ENCODE measurements around the gene GRB14. TPM values are rescaled to one million over a fixed set of nuclear protein-coding genes. Genes with fewer than 3 reads are reported as not detected.
A peak's percentile ranks its signal among the peaks of the same experiment; 100 is the strongest.

GRB14 gene
- total and polyA plus RNA-seq, 2 of the 13 experiments (the other 11 are each of a cell fraction or from before 2014, with no cell fraction given), result 4.6 to 5.8 TPM

DNA sequence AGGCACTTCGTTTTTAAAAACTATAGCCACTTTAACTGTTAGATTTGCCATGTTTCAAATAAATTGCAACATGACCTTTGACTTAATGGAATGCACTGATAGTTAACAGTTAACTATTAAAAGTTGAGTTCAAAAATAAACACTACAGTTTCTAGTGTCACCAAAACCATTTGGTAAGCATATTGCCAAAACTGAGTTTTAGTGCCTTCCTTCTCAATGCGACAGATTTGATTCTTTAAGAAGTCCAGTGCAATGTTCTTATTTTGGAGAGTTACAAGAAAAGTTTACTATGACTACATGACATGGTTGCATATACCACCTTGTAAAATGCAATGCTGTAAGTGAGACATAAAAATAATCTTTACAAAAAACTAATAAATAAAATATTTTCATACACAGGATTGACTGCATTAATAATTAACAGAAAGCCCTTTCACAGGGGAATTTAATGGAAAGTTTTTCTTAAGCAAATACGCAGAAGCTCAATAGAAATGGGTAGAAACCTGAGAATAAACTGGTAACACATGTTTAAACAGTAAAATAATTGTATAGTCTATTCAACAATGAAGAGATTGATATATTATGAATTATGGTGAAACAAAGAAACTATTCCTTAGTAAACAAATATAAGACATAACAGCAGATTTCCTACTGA, 53.8 kb downstream of the GRB14 start (continued):
- TF ChIP-seq ZBTB34 (CRISPR knock-in tag; IDR thresholded peaks at IDR 0.05) (peak; percentile 87; the same call in 1 of the 2 replicates), ZNF724P (CRISPR knock-in tag; IDR thresholded peaks at IDR 0.05; ENCODE audit: borderline replicate concordance) (no peak), POLR2A (IDR thresholded peaks at IDR 0.05; ENCODE audit: insufficient read depth in 1 of 2, low read depth in 2 of 2, low read length in 2 of 2) (no peak), ZNF737 (CRISPR knock-in tag; IDR thresholded peaks at IDR 0.05; ENCODE audit: borderline replicate concordance) (no peak), ZNF607 (CRISPR knock-in tag; IDR thresholded peaks at IDR 0.05; ENCODE audit: borderline replicate concordance) (no peak), NR2F6 (IDR thresholded peaks at IDR 0.05) (peak; percentile 81), NR2F6 (CRISPR knock-in tag; IDR thresholded peaks at IDR 0.05) (peak; percentile 72), EHMT2 (IDR thresholded peaks at IDR 0.05; ENCODE audit: borderline replicate concordance, low read depth, low read length) (peak; percentile 79; the same call in 1 of the 2 replicates), CBX5 (CRISPR knock-in tag; IDR thresholded peaks at IDR 0.05; ENCODE audit: borderline replicate concordance) (no peak), KLF16 (CRISPR knock-in tag; IDR thresholded peaks at IDR 0.05) (no peak), CEBPG (CRISPR knock-in tag; IDR thresholded peaks at IDR 0.05) (peak; percentile 51), ZNF678 (CRISPR knock-in tag; IDR thresholded peaks at IDR 0.05) (no peak), NR2F2 (IDR thresholded peaks at IDR 0.05; ENCODE audit: borderline replicate concordance, low read depth) (0 out of 2 replicates have a peak, but pooled peaks have one; percentile 16), DNMT3B (CRISPR knock-in tag; conservative IDR thresholded peaks at IDR 0.05) (no peak; the same call in 1 of the 2 replicates), TRIM24 (CRISPR knock-in tag; IDR thresholded peaks at IDR 0.05) (no peak), ZNF30 (CRISPR knock-in tag; IDR thresholded peaks at IDR 0.05) (no peak), RXRB (CRISPR knock-in tag; IDR thresholded peaks at IDR 0.05; ENCODE audit: borderline replicate concordance) (peak; percentile 9; the same call in 1 of the 2 replicates), TBX3 (IDR thresholded peaks at IDR 0.05; ENCODE audit: borderline replicate concordance) (no peak), ZNF616 (CRISPR knock-in tag; IDR thresholded peaks at IDR 0.05; ENCODE audit: low read depth) (no peak), ARNTL (CRISPR knock-in tag; IDR thresholded peaks at IDR 0.05) (no peak), RBAK (CRISPR knock-in tag; IDR thresholded peaks at IDR 0.05) (no peak)
- TF ChIP-seq, protein P1, sequence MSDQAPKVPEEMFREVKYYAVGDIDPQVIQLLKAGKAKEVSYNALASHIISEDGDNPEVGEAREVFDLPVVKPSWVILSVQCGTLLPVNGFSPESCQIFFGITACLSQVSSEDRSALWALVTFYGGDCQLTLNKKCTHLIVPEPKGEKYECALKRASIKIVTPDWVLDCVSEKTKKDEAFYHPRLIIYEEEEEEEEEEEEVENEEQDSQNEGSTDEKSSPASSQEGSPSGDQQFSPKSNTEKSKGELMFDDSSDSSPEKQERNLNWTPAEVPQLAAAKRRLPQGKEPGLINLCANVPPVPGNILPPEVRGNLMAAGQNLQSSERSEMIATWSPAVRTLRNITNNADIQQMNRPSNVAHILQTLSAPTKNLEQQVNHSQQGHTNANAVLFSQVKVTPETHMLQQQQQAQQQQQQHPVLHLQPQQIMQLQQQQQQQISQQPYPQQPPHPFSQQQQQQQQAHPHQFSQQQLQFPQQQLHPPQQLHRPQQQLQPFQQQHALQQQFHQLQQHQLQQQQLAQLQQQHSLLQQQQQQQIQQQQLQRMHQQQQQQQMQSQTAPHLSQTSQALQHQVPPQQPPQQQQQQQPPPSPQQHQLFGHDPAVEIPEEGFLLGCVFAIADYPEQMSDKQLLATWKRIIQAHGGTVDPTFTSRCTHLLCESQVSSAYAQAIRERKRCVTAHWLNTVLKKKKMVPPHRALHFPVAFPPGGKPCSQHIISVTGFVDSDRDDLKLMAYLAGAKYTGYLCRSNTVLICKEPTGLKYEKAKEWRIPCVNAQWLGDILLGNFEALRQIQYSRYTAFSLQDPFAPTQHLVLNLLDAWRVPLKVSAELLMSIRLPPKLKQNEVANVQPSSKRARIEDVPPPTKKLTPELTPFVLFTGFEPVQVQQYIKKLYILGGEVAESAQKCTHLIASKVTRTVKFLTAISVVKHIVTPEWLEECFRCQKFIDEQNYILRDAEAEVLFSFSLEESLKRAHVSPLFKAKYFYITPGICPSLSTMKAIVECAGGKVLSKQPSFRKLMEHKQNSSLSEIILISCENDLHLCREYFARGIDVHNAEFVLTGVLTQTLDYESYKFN (CRISPR knock-in tag; conservative IDR thresholded peaks at IDR 0.05), result peak; percentile 33; the same call in 1 of the 2 replicates
- TF ChIP-seq, protein P2, sequence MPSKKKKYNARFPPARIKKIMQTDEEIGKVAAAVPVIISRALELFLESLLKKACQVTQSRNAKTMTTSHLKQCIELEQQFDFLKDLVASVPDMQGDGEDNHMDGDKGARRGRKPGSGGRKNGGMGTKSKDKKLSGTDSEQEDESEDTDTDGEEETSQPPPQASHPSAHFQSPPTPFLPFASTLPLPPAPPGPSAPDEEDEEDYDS (CRISPR knock-in tag; IDR thresholded peaks at IDR 0.05), result no peak
- TF ChIP-seq, protein P3, sequence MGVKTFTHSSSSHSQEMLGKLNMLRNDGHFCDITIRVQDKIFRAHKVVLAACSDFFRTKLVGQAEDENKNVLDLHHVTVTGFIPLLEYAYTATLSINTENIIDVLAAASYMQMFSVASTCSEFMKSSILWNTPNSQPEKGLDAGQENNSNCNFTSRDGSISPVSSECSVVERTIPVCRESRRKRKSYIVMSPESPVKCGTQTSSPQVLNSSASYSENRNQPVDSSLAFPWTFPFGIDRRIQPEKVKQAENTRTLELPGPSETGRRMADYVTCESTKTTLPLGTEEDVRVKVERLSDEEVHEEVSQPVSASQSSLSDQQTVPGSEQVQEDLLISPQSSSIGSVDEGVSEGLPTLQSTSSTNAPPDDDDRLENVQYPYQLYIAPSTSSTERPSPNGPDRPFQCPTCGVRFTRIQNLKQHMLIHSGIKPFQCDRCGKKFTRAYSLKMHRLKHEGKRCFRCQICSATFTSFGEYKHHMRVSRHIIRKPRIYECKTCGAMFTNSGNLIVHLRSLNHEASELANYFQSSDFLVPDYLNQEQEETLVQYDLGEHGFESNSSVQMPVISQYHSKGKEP (CRISPR knock-in tag; IDR thresholded peaks at IDR 0.05), result no peak
- TF ChIP-seq, protein P4, sequence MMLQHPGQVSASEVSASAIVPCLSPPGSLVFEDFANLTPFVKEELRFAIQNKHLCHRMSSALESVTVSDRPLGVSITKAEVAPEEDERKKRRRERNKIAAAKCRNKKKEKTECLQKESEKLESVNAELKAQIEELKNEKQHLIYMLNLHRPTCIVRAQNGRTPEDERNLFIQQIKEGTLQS (CRISPR knock-in tag; IDR thresholded peaks at IDR 0.05), result no peak
